HUES6 (cell line): ENCODE measurements around the gene TBC1D5.

Experiments used
- H3K27ac ChIP-seq: 2 replicates; pipeline ENCODE4 v1.7.0; 2013; ENCODE audit warnings: low read depth, mild to moderate bottlenecking, low read length, inconsistent platforms
- H3K27me3 ChIP-seq: 2 replicates; pipeline ENCODE4 v1.6.1; 2013; ENCODE audit warnings: low read length; ENCODE audit not compliant: control insufficient read depth, insufficient read depth
- H3K36me3 ChIP-seq: 2 replicates; pipeline ENCODE4 v1.6.1; 2013; ENCODE audit warnings: low read length; ENCODE audit not compliant: control insufficient read depth, insufficient read depth
- H3K4me1 ChIP-seq: 2 replicates; pipeline ENCODE4 v1.6.1; 2013; ENCODE audit warnings: low read length; ENCODE audit not compliant: control insufficient read depth, insufficient read depth
- H3K4me3 ChIP-seq: 2 replicates; pipeline ENCODE4 v1.5.1; 2013; ENCODE audit warnings: low read depth, low read length
- H3K9ac ChIP-seq: one replicate; pipeline ENCODE4 v1.6.1; 2013; ENCODE audit warnings: mild to moderate bottlenecking, low read length
- H3K9me3 ChIP-seq: 2 replicates; pipeline ENCODE4 v1.6.1; 2013; ENCODE audit warnings: low read depth, low read length; ENCODE audit not compliant: control insufficient read depth, insufficient read depth

The TBC1D5 gene

DNA sequence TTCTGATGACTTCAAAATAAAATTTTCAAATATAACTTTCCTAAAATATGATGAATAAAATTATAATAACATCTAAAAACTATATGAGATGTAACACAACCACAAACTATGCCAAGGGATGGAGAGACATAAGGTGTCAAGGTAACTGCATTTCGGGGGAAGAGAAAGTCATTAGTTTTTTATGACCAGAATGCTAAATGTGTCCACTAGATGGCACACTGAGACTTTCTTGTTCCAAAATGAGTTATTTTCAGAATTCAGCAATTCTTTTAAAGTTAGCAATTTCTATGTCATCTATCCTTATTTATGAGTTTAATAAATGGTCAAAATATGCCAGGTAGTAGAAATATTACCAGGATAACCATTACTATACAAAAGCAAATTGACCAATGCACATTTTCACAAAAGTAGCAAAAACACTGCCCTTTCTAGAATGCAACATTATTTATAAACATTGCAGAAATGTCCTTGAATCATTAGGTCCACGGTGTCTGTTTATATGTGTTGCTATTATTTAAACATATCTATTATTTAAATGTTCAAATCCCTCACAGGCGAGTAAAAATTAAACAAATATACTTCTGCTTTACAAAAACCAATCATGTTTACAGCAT is 483.5 kb downstream of the TBC1D5 start:
- Histone ChIP-seq H3K36me3 (no peaks in the 10 kb centered on the region), H3K4me1 (no peaks in the 10 kb centered on the region), H3K9me3 (no peaks in the 10 kb centered on the region), H3K4me3 (no peak overlapping the region), H3K9ac (no peak overlapping the region), H3K27me3 (no peaks in the 10 kb centered on the region), H3K27ac (no peak overlapping the region)

DNA sequence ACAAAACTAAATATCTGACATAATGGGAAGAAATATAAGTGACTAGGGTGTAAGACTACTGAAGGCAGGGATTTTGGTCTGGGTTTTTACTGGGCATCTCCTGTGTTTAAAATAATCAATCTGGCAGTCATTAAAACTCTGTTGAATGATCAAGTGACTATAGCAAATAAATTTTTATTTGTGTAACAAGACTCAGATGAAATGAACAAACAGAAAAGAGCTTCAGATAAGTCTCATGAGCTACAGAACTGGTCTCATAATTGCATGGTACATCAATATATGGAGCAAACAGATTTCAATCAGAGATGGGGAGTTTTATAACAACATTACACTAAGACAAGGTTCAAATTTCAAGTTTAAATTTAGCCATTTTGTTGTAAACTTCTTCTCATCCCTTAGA is 485.2 kb downstream of the TBC1D5 start:
- H3K27me3 ChIP-seq, result no peaks in the 10 kb centered on the region
- H3K36me3 ChIP-seq, result no peaks in the 10 kb centered on the region
- no peak overlapping the region for H3K27ac ChIP-seq
- no peak overlapping the region for H3K4me3 ChIP-seq
- H3K4me1 ChIP-seq, result no peaks in the 10 kb centered on the region
- no peak overlapping the region for H3K9ac ChIP-seq
- H3K9me3 ChIP-seq, result no peaks in the 10 kb centered on the region

- Histone ChIP-seq H3K4me3 (no peak overlapping the region), H3K9me3 (no peaks in the 10 kb centered on the region), H3K4me1 (no peaks in the 10 kb centered on the region), H3K9ac (no peak overlapping the region), H3K27me3 (no peaks in the 10 kb centered on the region), H3K36me3 (no peaks in the 10 kb centered on the region), H3K27ac (no peak overlapping the region)
Observed at GRCh38 chr3:17243621-17244020, 498.8 kb downstream of the TBC1D5 start.

- no peaks in the 10 kb centered on the region; the same call in 1 of the 2 replicates for H3K4me1 ChIP-seq
- no peak overlapping the region for H3K9ac ChIP-seq
- H3K4me3 ChIP-seq, result no peak overlapping the region
- H3K36me3 ChIP-seq, result no peaks in the 10 kb centered on the region
- H3K27ac ChIP-seq, result no peak overlapping the region
- H3K27me3 ChIP-seq, result no peaks in the 10 kb centered on the region
- H3K9me3 ChIP-seq, result no peaks in the 10 kb centered on the region
Observed at GRCh38 chr3:17239417-17239816, 503.0 kb downstream of the TBC1D5 start.

DNA sequence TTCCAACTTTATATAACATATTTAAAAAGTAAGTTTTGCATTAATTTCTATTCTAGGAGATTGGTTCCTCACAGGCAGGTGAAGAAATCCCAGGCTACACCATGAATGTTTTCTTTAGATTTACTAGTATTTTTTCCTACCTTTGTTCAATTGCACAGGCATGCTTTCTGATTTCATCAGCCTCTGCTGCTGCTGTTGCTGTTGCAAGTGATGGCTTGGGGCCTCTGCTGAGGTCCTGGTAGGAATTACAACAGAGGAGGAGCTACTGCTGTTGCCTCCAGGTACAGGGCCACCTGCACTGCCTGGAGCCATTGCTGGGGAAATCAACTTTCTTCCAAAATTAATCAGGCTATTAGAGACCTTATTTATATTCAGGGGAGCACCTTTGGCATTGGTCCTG is 504.4 kb downstream of the TBC1D5 start:
- Histone ChIP-seq H3K27me3 (no peaks in the 10 kb centered on the region), H3K4me1 (no peaks in the 10 kb centered on the region; the same call in 1 of the 2 replicates), H3K9me3 (no peaks in the 10 kb centered on the region), H3K4me3 (no peak overlapping the region), H3K27ac (no peak overlapping the region), H3K9ac (no peak overlapping the region), H3K36me3 (no peaks in the 10 kb centered on the region)

DNA sequence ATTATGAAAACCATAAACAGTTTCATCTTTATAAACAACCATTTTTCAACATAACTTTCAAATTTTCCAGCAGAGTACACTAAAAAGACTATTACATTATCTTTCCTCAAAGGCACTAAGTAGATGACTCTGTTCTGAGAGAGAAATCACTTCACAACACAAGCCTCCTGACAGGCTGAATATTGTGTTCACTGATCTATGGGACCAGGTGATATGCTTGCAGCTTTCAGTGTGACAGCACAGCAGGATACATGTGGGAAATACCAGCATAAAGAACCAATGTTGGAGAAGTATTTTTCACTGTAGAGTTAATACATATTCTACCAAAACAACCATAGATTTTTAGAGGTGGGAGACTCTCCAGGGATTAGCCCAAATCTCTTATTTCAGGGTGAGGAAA is 507.1 kb downstream of the TBC1D5 start:
- Histone ChIP-seq H3K27ac (no peak overlapping the region), H3K4me3 (no peak overlapping the region), H3K4me1 (no peaks in the 10 kb centered on the region; the same call in 1 of the 2 replicates), H3K9me3 (no peaks in the 10 kb centered on the region), H3K36me3 (no peaks in the 10 kb centered on the region), H3K27me3 (no peaks in the 10 kb centered on the region), H3K9ac (no peak overlapping the region)

DNA sequence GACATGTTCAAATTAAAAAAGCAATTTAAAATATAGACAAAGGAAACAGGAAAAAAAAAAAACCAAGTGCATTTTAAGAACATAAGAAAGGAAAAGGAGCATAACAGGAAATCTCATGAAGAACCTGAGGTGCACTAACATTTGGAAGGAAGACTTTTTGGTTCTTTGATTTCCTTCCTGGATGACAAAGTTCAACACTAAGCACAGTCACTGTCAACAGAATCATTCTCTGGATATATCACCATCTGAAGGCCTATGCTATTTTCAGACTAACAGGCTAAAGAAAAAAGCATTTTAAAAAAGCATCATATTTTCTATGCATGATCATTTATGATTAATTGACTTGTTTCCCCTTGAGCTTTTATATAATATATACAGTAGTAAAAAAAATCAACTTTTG is 508.0 kb downstream of the TBC1D5 start:
- Histone ChIP-seq H3K9ac (no peak overlapping the region), H3K9me3 (no peaks in the 10 kb centered on the region), H3K4me3 (no peak overlapping the region), H3K36me3 (no peaks in the 10 kb centered on the region), H3K27me3 (no peaks in the 10 kb centered on the region), H3K27ac (no peak overlapping the region), H3K4me1 (no peaks in the 10 kb centered on the region; the same call in 1 of the 2 replicates)

- Histone ChIP-seq H3K36me3 (no peaks in the 10 kb centered on the region), H3K4me1 (no peaks in the 10 kb centered on the region; the same call in 1 of the 2 replicates), H3K27ac (no peak overlapping the region), H3K9ac (no peak overlapping the region), H3K27me3 (no peaks in the 10 kb centered on the region), H3K9me3 (no peaks in the 10 kb centered on the region), H3K4me3 (no peak overlapping the region)
Observed at GRCh38 chr3:17233398-17233800, 509.0 kb downstream of the TBC1D5 start.

DNA sequence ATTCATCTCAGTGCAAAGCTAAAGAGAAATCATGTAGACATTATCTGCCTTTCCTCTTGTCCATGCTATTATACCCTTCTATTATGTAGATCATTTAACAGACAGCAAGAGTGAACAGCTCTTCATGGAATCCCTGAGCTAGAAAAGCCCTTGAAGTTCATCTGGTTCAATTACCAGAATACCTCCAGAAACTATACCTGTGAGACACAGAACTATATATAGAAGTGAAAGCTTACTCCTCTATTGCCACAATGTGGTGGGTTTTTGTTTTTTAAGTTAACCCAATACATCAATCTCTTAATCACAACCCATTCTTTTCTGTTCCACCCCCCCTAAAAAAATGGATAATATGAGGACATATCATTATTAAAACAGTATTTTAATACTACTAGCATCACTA is 510.0 kb downstream of the TBC1D5 start:
- H3K27ac ChIP-seq, result no peak overlapping the region
- H3K9me3 ChIP-seq, result no peaks in the 10 kb centered on the region
- no peak overlapping the region for H3K9ac ChIP-seq
- H3K27me3 ChIP-seq, result no peaks in the 10 kb centered on the region
- no peak overlapping the region for H3K4me3 ChIP-seq
- H3K36me3 ChIP-seq, result no peaks in the 10 kb centered on the region
- H3K4me1 ChIP-seq, result no peaks in the 10 kb centered on the region

DNA sequence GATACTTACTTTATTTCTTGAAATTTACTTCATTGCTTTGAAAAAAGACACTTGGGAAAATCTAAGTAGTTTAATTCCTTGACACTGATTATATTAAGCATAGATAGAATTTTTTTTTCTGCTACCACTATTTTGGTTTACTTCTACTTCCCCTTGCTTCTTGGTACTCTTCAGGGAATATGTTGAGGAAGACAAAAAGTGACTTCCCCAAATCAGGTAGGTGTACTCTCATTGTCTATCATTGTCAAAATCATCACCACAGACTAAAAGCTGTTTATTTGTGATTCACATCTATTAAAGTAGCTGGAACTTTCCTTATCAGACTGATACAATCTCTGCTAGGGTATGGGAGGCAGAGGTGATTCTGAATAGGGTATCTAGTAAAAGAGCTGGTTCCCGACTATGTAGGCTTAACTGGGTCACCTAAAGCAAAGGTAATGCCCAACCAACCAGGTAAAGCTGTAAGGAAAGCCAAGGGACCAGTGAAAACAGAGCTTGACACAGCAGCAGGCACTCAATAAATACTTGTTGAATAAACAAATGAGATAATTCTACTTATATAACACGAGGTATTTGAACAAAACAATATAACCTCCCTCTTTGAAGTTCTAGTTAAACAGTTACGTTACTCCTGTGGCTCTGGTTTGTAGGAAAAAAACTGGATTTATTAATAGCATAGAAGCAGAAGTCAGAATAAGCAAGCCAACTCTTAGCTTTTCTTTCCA is 510.7 kb downstream of the TBC1D5 start:
- Histone ChIP-seq H3K36me3 (no peaks in the 10 kb centered on the region), H3K27me3 (no peaks in the 10 kb centered on the region), H3K27ac (no peak overlapping the region), H3K4me3 (no peak overlapping the region), H3K9me3 (no peaks in the 10 kb centered on the region), H3K4me1 (no peaks in the 10 kb centered on the region), H3K9ac (no peak overlapping the region)

DNA sequence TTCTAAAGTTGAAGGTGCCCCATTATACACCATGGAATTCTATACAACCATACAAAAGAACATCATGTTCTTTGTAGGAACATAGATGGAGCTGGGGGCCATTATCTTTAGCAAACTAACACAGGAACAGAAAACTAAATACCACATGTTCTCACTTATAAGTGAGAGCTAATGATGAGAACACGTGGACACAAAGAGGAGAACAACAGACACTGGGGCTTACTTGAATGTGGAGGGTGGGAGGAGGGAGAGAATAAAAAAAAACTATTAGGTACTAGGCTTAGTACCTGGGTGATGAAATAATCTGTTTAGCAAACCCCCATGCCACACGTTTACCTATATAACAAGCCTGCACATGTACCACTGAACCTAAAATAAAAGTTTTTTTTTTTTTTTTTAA is 515.0 kb downstream of the TBC1D5 start:
- no peak overlapping the region for H3K27ac ChIP-seq
- no peaks in the 10 kb centered on the region for H3K27me3 ChIP-seq
- no peaks in the 10 kb centered on the region for H3K4me1 ChIP-seq
- no peaks in the 10 kb centered on the region for H3K36me3 ChIP-seq
- no peak overlapping the region for H3K4me3 ChIP-seq
- no peak overlapping the region for H3K9ac ChIP-seq
- H3K9me3 ChIP-seq, result no peaks in the 10 kb centered on the region
